Umbilical cord (tissue), 2 donors: ENCODE measurements around the gene MOB1B. TPM values are rescaled to one million over a fixed set of nuclear protein-coding genes. Genes with fewer than 3 reads are reported as not detected.
"Not testable (repeated sequence)": the region's sequence is repeated elsewhere in the genome, so short reads cannot be mapped to it uniquely, and the experiment has no call there.

Experiments used
- DNase-seq: peaks from one replicate; pipeline ENCODE4 v3.0.0-alpha.2; 2015; ENCODE audit warnings: low spot score
- total RNA-seq: library from RNA; depleted of rRNA; stranded (reverse); fragments of >200 nt; gene quantifications from one replicate; pipeline ENCODE4 v1.2.3, GENCODE V29; 2014; ENCODE audit warnings: low replicate concordance; ENCODE audit not compliant: insufficient read depth

The MOB1B gene
- total RNA-seq, 1 donor from 2014 or later: 20.5 TPM

DNA sequence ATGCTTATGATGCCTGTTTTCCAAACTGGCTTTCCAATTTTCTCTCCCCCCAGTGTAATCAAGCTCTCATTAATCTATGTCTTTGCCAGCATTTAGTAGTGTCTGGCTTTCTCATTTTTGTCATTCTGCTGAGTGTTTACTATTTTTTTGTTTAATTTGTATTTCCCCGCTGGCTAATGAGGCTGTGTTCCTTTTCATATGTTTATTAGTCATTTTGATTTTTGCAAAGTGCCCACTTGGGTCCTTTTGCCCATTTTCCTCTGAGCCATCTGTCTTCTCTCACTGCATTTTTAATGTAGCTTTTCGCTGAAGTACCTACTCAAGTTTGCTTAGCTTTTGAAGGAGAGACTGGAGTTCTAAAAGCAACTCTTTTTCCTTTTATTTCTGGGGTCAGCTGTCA is 106.0 kb downstream of the MOB1B start:
- DNase-seq: no peak

DNA sequence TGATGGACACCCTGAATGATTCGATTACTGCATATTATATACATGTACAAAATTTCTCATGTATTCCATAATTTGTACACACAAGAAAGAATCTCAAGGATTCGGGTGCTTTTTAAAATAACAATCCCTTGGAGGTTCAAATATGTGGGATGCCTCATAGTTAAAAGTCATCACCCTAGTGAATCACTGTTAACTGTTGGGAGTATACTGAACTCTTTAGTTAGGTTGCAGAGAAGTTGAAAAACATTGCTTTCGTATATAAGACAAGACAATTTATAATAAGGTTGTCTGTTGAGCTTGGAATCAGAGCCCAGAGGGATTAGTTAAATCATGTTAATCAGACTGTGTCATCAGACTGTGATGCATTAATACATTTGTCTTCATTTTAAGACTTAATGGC is 106.9 kb downstream of the MOB1B start:
- no peak for DNase-seq

DNA sequence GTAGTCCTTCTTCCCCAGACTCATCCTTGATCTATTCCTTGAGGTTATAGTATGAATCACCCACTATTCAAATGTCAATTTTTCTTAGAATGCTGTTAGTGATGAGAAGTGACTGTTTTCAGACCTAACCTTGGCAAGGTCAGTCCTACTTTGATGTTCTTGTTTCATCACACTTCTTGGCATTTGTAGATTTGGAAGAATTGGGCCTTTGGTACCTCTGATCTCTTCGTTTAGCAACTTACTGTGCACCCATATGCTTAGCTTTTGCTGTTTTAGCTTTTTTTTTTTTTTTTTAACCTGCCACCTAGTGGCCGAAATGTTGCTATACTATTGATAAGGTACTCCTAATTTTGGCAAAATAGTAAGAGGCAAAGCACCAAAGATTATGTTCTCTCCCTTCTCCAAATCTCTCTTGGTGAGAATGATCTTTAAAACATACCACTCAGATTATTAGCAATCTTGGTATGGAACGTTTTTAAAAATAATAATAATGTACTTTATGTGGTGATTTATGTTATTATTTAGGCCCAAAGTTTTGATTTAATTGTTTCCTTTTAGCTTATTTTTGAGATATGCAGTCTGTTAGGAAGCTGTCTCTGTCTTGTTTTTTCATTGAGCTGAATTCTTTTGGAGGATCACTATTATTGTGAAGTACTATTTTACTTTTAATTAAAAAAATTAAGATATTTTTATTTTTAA is 107.9 kb downstream of the MOB1B start:
- DNase-seq: peak; percentile 61

DNA sequence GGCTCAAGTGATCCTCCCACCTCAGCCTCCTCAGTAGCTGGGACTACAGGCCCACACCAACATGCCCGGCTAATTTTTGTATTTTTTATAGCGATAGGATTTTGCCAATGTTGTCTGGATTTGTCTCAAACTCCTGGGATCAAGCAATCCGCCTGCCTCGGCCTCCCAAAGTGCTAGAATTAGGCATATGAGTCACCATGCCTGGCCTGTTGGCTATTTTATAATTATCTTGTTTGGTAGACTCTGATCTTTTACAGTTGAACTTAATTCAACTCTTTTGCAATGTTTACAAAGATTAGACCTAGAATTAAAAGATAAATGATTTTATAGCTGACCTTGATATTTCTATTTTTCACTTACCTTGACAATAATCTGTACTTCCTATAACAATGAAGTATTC is 109.3 kb downstream of the MOB1B start:
- DNase-seq: no peak

DNA sequence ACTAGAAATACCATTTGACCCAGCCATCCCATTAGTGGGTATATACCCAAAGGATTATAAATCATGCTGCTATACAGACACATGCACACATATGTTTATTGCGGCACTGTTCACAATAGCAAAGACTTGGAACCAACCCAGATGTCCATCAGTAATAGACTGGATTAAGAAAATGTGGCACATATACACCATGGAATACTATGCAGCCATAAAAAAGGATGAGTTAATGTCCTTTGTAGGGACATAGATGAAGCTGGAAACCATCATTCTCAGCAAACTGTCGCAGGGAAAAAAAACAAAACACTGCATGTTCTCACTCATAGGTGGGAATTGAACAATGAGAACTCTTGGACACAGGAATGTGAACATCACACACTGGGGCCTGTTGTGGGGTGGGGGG is 115.2 kb downstream of the MOB1B start:
- not testable (repeated sequence) for DNase-seq

DNA sequence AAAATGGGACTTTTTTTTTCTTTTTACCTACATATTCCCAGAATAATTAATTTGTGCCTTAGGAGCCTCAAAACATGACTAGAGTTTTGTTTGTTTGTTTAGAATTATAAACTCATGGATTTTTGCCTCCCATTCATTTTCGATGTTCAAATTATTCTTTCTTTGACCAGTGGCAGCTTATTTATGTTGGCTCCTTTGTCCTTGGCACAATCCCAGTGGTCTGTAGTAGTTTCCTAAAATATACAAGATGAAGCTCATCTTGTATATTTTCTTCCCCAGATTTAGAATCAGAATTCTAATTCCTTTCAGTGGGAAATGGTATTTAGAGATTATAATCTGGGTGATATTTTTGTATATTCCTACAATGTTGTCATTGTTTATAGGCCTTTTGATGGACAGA is 118.4 kb downstream of the MOB1B start:
- DNase-seq: no peak

DNA sequence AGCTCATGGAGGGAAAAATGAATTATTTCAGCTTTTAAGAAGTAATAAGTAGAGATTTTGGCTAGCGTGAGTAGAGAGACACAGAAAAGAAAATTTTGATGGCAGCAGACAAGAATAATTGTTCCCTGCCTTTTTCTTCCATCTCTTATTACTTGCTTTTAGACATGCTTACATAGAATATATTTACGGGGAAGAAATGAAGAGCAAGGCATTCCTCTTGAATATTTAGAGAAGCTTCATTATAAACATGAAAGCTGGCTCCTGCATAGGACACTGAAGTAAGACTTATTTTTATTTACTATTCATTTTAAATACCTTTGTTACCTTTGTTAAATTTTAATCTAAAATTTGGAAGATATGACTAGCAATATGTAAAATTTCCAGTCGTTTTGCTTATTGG is 123.5 kb downstream of the MOB1B start:
- no peak for DNase-seq

DNA sequence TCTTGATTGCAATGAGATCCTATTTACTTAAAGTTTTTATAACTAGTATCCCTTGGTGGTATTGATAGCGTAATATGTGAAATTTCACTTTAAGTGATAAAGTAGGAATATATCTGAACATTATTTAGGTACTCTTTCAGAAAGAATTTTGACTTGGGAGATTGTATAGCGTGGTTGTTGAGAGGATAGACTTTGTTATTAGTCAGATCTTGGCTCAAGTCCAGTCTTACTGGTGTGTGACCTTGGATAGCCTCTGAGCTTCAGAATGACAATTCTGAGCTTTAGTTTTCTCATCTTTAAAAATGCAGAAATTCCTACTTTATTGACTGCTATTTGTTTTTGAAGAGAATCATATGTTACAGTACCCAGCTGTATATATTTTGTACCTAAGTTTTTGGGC is 123.9 kb downstream of the MOB1B start:
- peak; percentile 46 for DNase-seq

DNA sequence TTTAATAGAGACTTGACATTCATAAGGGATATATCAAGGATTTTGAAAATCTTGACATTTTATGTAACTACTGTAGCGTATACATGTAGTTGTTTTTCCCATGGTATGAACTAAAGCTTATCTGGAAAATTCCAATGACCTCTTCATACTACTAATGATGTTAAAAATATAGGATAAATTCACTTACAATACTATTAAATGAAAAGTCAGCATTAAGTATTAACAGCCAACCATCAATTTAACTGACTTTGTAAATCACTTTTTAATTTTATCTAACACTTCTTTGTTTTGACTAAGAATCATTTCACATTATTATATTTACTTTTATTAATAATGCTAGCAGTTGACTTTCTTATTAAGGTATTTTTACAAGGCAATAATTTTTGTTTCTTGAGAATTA is 125.4 kb downstream of the MOB1B start:
- DNase-seq: no peak

DNA sequence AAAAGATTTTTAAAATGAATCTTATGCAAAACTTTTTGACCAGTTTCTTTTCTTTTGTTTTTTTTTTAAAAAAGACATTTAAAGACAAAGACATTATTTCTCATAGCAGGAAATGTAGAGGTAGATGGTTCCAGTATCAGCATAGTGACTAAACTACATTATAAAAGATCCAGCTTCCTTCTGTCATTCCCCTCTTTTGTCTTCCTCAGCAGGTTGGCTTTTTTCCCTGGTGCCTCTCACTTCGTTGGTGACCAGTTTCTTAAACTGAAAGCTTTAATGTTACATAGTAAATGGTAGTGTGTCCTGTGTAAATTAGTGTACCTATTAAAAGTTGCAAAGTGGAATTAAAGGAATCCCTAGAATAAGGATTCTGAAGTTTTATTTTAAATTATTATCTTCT is 127.3 kb downstream of the MOB1B start:
- DNase-seq: no peak

DNA sequence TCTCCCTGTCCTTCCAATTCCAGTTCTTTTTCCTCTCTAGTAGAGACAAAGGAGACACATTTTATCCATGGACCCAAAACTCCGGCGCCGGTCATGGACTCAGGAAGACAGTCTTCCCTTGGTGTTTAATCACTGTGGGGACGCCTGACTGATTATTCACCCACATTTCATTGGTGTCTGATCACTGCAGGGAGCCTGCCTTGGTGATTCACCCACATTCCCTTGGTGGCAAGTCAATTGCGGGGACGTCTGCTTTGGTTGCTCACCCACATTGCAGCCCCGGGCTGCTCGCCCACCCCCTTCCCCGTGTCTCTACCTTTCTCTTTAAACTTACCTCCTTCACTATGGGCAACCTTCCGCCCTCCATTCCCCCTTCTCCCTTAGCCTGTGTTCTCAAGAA is 129.9 kb downstream of the MOB1B start:
- not testable (repeated sequence) for DNase-seq

Other genes with a start within 250 kb of the MOB1B start
- gene JCHAIN, start 235.9 kb upstream of the MOB1B start, total RNA-seq: not detected
- 14.4 TPM for gene UTP3, start 213.8 kb upstream of the MOB1B start, total RNA-seq
- 68.9 TPM for gene RUFY3, start 180.4 kb upstream of the MOB1B start, total RNA-seq
- 47.4 TPM for gene GRSF1, start 62.5 kb upstream of the MOB1B start, total RNA-seq
- gene DCK, start 91.3 kb downstream of the MOB1B start, total RNA-seq: 17.1 TPM